Stimulated activated CD8-positive, alpha-beta memory T cell treated with anti-CD3 and anti-CD28 coated beads, Interleukin-2, amount 100 ng/mL, for 1 hour (primary cell): Measurements from ENCODE around the gene FMN1.

Experiments used
- DNase-seq, 2 donors: peaks; one replicate each; pipeline ENCODE4 v3.0.0-alpha.2; 2020; ENCODE audit warnings: low read depth in 2 of 2

FMN1 gene

GRCh38 chr15:32829436-32829835 is 365.1 kb downstream of the FMN1 start:
- DNase-seq, result no peak

DNA sequence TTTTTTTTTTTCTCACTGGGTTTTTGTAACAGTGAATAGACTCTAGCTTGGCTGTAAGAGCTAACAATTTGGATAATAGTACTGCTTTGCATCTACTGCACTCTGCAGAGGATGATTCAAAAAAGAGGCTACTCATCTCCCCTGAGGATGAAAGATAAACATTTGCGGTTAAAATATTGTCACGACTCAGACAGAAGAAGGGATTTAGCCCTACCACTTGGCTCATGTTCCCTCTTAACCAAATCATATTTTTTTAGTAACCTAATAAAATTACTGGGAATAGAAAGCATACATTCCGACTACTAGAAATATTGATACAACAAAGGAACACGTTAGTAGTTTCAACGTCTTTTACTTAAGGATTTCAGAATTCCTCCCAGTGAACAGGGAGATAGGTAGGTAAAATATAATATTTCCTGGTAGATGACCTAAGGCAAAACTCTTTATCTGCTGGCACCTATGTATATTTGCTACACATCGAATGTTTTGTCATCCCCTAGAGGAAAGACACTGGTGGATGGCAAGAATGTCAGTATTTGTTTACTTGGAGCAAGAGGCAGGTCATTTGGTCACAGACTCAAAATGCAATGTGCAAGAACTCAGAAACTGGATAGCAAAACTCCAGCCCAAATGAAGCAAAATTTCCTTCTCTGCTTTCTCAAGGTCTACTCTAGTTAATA is 365.9 kb downstream of the FMN1 start:
- DNase-seq, result no peak

DNA sequence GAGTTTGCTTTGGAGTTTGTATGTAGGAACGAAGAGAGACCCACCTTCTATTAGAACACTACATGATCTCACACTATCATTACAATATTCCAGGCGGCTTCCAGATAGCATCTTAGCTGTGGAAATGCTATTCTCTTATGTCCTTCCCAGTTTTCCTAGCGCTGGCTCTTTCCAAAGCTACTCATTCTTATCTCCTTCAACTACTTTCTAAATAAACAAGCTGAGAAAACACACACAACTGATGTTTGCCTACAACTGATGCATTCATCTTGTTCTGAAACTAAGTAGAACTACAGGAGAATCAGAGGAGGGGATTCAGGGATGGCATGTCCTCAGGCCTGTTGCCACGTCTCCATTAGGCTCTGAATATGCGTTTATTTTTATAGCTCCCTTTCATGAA is 367.8 kb downstream of the FMN1 start:
- no peak for DNase-seq

GRCh38 chr15:32825219-32825618 is 369.3 kb downstream of the FMN1 start:
- no peak for DNase-seq

GRCh38 chr15:32824777-32825176 is 369.7 kb downstream of the FMN1 start:
- no peak for DNase-seq

DNA sequence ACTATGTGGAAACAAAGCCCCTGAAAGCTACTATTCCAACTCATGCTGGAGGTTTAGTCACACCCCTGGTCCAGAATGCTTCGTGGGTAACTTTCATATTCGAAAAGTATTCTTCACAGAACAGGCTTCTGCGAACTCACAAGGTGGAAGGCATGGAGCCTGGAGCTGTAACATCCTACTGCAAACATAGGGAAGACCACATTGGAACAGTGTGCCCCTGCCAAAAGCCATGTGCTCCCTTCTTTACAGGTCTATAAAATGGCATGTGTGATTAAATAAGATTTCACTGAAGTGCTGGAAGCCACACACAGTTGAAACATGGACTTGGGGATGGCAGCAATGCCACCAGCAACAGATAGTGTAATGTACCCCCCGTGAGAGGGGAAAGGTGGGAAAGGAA is 370.8 kb downstream of the FMN1 start:
- DNase-seq, result no peak

DNA sequence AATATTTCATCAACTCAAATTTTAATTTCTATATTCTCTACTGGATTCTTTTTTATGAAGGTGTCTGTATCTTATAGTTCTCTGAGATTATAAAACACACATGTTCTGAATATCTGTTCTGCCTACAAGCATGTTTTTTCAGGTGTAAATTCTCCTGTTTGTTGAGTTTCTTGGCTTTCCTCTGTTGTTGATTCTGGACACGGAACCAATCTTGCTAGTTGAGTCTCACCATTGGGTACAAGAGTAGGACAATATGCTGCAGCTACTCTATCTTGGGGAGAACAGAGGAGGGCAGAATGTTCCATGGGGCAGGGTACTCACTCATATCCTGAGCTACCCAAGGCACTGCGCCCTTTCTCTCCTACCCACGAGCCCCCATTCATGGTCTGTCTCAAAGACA is 371.8 kb downstream of the FMN1 start:
- DNase-seq, result no peak

GRCh38 chr15:32819448-32819847 is 375.1 kb downstream of the FMN1 start:
- no peak for DNase-seq

- DNase-seq, result no peak
Observed at GRCh38 chr15:32818758-32819447, 375.6 kb downstream of the FMN1 start.

- DNase-seq, result no peak
Observed at GRCh38 chr15:32817577-32817976, 376.9 kb downstream of the FMN1 start.

DNA sequence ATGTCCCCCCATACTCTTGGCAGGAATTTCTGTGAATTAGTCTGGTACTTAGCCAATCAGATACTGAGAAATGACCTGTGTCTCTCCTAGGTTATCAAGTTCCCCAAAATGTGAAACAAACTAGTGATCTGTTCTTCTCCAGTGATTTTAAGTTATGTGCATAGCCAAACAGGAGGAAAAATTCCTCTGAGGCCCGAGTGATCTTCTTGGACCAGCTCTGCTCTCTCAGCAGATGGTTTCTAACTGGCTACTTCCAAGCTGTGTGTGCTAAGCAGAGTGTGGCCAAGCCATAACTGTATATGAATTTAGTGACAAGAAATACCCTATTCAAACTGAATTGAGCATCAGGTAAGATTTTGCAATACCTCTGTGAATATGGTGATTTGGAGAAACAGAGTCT is 387.2 kb downstream of the FMN1 start:
- DNase-seq, result no peak

DNA sequence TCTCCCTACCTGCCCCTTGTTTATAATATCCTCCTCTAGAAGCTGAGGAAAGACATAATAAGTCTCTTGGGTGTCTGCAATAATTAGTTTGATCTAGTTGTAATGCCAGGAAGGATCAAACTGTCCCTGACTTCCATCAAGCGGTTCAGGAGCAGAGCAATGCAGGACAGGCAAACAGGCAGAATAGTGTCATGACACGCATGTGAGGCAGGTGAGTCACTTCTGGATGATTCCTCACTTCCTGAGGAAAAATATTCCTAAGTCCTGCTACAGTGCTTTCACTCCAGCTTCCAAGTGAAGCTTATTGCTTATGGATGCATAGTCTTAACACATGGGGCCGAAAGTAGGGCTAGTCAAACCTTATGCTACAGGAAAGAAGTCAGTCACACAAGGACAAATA is 390.9 kb downstream of the FMN1 start:
- no peak for DNase-seq

DNA sequence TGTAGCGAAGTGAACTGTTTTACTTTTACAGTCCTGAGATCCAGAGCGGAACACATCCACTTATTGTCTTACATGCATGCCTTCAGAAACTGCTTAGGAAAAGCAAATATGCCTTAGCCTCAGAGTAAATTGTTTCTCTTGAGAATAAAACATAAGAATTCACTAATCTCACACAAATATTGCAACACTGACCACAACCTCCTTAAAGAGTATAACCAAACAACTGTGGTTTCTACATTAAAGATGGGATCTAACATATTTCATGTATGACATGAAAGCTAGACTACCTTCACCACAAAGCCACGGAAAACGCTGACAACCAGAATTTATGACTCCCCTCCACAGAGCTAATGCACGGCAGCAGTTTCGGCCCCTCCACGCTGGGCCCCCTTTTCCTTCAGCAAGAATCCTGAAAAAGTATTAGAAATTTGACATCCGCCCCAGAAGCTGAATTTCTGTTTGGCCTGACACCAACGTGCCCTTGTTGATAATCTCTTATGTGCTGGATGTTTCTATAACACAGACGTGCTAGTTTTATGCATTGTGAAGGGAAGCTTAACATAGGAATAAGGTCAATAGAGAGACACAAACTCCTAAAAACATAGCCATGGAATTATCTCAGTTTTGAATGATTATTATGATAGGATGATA is 392.1 kb downstream of the FMN1 start:
- no peak for DNase-seq

GRCh38 chr15:32799936-32800535 is 394.5 kb downstream of the FMN1 start:
- DNase-seq, result no peak

GRCh38 chr15:32796856-32797255 is 397.7 kb downstream of the FMN1 start:
- DNase-seq, result no peak

DNA sequence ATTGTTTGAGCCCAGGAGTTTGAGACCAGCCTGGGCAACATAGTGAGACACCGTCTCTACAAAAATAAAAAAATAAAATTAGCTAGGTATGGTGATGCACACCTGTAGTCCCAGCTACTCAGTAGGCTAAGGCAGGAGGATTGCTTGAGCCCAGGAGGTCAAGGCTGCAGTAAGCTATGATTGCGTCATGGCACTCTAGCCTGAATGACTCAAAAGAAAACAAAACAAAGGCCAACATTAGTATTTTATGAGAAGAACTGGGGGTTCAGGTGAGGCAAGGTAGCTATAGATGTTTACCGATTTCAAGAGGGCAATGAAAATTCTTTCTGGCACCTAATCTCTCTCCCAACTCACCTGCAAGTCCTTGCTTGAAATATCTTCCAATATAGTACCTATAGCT is 399.5 kb downstream of the FMN1 start:
- DNase-seq, result no peak

- no peak for DNase-seq
Observed at GRCh38 chr15:32792436-32792835, 402.1 kb downstream of the FMN1 start.

DNA sequence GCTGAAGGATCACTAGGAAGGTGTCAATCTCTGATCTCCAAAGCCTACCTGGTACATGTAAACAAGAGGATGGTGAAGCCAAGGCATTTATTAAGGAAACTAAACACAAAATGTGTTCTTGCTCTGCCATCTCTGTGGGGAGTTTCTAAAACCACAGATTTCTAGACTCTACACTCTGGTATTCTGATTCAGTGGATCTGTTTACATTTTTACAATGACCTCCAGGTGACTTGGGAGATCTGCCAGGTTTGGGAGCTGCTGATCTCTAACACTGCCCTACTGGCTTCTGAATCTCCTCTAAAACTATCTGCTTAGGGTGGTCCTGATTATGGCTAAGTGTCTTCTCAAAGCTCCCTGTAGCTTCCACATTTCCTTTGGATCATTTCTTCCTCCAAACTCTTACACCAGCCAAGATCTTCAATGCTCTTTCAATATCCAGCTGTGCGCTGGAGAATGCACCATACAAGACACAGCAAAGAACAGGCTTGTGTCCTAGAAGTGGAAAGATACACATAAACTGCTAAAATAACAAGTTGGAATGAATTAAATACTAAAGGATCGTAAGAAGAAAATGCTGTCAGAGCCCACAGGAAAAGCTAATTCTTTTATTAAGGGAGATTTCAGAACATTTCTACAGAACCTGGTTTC is 404.0 kb downstream of the FMN1 start:
- DNase-seq, result no peak

DNA sequence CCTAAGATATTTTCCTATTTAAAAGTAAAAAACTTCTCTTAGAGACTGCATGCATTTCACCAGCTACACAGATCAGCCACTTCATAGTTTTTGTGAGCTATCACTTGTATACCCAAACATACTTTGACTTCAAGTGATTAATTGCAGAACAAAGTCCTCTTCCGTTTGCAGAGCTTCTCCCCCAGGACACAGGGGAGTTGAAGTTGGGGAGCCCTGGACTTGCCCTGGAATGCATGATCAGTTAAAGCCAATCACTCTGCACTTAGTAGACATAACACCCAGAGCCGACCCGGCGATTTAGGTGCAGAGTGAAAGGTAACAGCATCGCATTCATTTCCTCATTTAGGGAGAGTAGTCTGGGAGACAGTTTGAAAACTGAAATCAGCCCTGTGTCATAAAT is 406.6 kb downstream of the FMN1 start:
- no peak for DNase-seq

- no peak for DNase-seq
Observed at GRCh38 chr15:32786906-32787305, 407.6 kb downstream of the FMN1 start.

- no peak for DNase-seq
Observed at GRCh38 chr15:32784581-32784980, 409.9 kb downstream of the FMN1 start.

DNA sequence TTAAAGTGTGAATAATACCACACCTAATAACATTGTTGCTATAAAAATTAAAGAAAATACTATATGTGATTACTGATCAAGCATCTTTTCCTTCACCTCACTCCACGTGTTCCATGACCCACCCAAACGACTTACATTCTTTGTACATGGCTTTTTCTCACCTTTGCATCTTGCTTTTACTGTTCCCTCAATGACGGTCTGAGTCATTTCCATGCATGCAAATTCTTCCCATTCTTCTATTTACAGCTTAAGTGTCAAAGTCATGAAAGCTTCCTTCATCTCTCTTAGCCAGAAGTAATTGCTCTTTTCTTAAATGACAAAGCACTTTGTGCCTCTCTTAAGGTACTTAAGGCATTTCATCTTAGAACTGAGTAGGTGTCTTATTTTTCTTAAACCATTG is 412.7 kb downstream of the FMN1 start:
- no peak for DNase-seq
